ENCODE measurements around the gene ERGIC1. TPM values are rescaled to one million over a fixed set of nuclear protein-coding genes. Genes with fewer than 3 reads are reported as not detected.

ERGIC1 gene
- polyA plus RNA-seq, 1 donor from 2014 or later: 59.1 TPM

DNA sequence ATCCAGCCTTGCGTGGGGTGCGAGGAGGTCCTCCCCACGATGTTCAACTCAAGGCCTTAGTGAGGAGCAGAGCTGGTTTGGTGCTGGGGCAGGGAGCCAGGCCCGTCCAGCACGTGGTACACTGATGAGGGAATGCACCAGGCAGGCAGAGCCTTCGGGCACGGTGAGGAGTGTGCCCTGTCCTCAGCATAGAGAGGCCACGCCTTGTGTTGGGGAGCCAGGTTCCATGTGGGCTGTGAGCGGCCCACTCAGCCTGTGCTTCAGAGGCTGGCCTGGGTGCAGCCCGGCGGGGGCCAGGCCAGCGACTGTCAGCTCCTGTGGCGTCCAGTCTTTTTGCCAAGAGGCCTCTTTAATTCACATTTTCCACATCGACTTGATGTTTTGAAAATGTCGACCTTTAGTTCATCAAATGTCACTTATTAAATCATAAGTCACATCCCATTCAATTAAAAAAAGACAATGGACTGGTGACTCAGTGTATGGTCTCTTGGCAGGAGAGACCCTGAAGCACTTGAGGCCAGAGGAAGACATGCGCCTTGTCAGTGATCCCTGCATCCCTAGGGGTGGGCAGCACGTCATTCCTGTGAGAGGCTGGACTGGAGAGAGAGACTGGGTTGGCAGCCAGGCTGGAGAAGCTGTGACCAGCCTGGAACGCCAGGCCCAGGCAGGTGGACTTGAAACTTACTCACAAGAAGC is 21.7 kb downstream of the ERGIC1 start:
- H3K79me2 ChIP-seq (replicated peaks; ENCODE audit: insufficient read depth, low read length): no peaks in the 10 kb centered on the region
- no peaks in the 10 kb centered on the region for H4K20me1 ChIP-seq (ENCODE audit: insufficient read depth)
- H3K36me3 ChIP-seq (ENCODE audit: insufficient read depth, low read length): no peaks in the 10 kb centered on the region
- H3K4me3 ChIP-seq (ENCODE audit: low read length): no peak overlapping the region
- H3K4me2 ChIP-seq (ENCODE audit: low read length): no peak overlapping the region
- H3K9me3 ChIP-seq (ENCODE audit: low read length): no peaks in the 10 kb centered on the region
- no peaks in the 10 kb centered on the region for H3K9me2 ChIP-seq (ENCODE audit: insufficient read depth, low read length)
- no peaks in the 10 kb centered on the region for H3K27me3 ChIP-seq (ENCODE audit: insufficient read depth, low read depth, low read length)
- H2AFZ ChIP-seq (ENCODE audit: low read depth, low read length): no peak overlapping the region
- no peak overlapping the region for H3K27ac ChIP-seq (ENCODE audit: low read length)
- H3F3A ChIP-seq (ENCODE audit: insufficient read depth, low read length, poor library complexity, severe bottlenecking): no peaks in the 10 kb centered on the region
- H3K9ac ChIP-seq (ENCODE audit: low read length): no peak overlapping the region
- no peak for TF ChIP-seq POLR2AphosphoS5 (IDR thresholded peaks at IDR 0.05)
- no peak for TF ChIP-seq TAF1 (IDR thresholded peaks at IDR 0.05; ENCODE audit: low read depth)
- TF ChIP-seq, protein P1, sequence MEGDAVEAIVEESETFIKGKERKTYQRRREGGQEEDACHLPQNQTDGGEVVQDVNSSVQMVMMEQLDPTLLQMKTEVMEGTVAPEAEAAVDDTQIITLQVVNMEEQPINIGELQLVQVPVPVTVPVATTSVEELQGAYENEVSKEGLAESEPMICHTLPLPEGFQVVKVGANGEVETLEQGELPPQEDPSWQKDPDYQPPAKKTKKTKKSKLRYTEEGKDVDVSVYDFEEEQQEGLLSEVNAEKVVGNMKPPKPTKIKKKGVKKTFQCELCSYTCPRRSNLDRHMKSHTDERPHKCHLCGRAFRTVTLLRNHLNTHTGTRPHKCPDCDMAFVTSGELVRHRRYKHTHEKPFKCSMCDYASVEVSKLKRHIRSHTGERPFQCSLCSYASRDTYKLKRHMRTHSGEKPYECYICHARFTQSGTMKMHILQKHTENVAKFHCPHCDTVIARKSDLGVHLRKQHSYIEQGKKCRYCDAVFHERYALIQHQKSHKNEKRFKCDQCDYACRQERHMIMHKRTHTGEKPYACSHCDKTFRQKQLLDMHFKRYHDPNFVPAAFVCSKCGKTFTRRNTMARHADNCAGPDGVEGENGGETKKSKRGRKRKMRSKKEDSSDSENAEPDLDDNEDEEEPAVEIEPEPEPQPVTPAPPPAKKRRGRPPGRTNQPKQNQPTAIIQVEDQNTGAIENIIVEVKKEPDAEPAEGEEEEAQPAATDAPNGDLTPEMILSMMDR (IDR thresholded peaks at IDR 0.05; ENCODE audit: poor library complexity, severe bottlenecking): no peak
- no peak for TF ChIP-seq RAD21 (conservative IDR thresholded peaks at IDR 0.05)
- TF ChIP-seq SMC3 (conservative IDR thresholded peaks at IDR 0.05; ENCODE audit: poor library complexity): no peak
- TF ChIP-seq EP300 (conservative IDR thresholded peaks at IDR 0.05; ENCODE audit: poor library complexity, severe bottlenecking): no peak
- TF ChIP-seq, protein P2, sequence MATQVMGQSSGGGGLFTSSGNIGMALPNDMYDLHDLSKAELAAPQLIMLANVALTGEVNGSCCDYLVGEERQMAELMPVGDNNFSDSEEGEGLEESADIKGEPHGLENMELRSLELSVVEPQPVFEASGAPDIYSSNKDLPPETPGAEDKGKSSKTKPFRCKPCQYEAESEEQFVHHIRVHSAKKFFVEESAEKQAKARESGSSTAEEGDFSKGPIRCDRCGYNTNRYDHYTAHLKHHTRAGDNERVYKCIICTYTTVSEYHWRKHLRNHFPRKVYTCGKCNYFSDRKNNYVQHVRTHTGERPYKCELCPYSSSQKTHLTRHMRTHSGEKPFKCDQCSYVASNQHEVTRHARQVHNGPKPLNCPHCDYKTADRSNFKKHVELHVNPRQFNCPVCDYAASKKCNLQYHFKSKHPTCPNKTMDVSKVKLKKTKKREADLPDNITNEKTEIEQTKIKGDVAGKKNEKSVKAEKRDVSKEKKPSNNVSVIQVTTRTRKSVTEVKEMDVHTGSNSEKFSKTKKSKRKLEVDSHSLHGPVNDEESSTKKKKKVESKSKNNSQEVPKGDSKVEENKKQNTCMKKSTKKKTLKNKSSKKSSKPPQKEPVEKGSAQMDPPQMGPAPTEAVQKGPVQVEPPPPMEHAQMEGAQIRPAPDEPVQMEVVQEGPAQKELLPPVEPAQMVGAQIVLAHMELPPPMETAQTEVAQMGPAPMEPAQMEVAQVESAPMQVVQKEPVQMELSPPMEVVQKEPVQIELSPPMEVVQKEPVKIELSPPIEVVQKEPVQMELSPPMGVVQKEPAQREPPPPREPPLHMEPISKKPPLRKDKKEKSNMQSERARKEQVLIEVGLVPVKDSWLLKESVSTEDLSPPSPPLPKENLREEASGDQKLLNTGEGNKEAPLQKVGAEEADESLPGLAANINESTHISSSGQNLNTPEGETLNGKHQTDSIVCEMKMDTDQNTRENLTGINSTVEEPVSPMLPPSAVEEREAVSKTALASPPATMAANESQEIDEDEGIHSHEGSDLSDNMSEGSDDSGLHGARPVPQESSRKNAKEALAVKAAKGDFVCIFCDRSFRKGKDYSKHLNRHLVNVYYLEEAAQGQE (IDR thresholded peaks at IDR 0.05; ENCODE audit: borderline replicate concordance): no peak
- no peak for TF ChIP-seq MXI1 (conservative IDR thresholded peaks at IDR 0.05; ENCODE audit: poor library complexity, severe bottlenecking)

DNA sequence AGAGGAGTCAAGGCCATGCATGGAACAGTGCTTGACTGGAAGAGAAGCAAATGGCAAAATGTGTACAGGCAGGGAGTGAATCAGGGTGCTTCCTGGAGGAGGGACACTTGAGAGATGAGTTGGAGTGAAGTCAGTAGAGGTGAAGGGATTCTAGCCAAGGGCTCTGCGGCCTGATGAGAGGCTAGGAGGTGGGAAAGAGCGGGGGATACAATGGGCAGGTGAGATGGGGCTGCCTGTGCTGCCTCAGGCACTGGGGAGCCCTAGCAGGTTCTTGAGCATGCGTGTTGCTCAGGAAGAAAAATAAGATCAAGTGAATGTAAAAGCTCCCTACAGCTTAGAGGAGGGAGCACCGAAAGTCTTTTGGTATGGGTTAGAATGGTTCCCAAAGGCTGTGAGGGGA is 22.3 kb downstream of the ERGIC1 start:
- Histone ChIP-seq H3K27ac (ENCODE audit: low read length) (no peak overlapping the region), H4K20me1 (ENCODE audit: insufficient read depth) (no peaks in the 10 kb centered on the region), H3K79me2 (replicated peaks; ENCODE audit: insufficient read depth, low read length) (no peaks in the 10 kb centered on the region), H3K36me3 (ENCODE audit: insufficient read depth, low read length) (no peaks in the 10 kb centered on the region), H3K9ac (ENCODE audit: low read length) (no peak overlapping the region), H3K27me3 (ENCODE audit: insufficient read depth, low read depth, low read length) (no peaks in the 10 kb centered on the region), H3F3A (ENCODE audit: insufficient read depth, low read length, poor library complexity, severe bottlenecking) (no peaks in the 10 kb centered on the region), H2AFZ (ENCODE audit: low read depth, low read length) (no peak overlapping the region), H3K4me3 (ENCODE audit: low read length) (no peak overlapping the region), H3K9me2 (ENCODE audit: insufficient read depth, low read length) (no peaks in the 10 kb centered on the region), H3K4me2 (ENCODE audit: low read length) (no peak overlapping the region), H3K9me3 (ENCODE audit: low read length) (no peaks in the 10 kb centered on the region)
- no peak for TF ChIP-seq EZH2 (IDR thresholded peaks at IDR 0.05; ENCODE audit: borderline replicate concordance, insufficient read depth, low read length, poor library complexity, severe bottlenecking)
- TF ChIP-seq, protein P2 (IDR thresholded peaks at IDR 0.05; ENCODE audit: borderline replicate concordance): no peak
- no peak for TF ChIP-seq POLR2AphosphoS5 (IDR thresholded peaks at IDR 0.05)
- TF ChIP-seq EP300 (conservative IDR thresholded peaks at IDR 0.05; ENCODE audit: poor library complexity, severe bottlenecking): no peak
- no peak for TF ChIP-seq TAF1 (IDR thresholded peaks at IDR 0.05; ENCODE audit: low read depth)
- no peak for TF ChIP-seq SMC3 (conservative IDR thresholded peaks at IDR 0.05; ENCODE audit: poor library complexity)
- TF ChIP-seq RAD21 (conservative IDR thresholded peaks at IDR 0.05): no peak
- TF ChIP-seq, protein P1 (IDR thresholded peaks at IDR 0.05; ENCODE audit: poor library complexity, severe bottlenecking): no peak
- TF ChIP-seq MXI1 (conservative IDR thresholded peaks at IDR 0.05; ENCODE audit: poor library complexity, severe bottlenecking): no peak
